ENCODE data around the gene MRPS33. TPM values are rescaled to one million over a fixed set of nuclear protein-coding genes. Genes with fewer than 3 reads are reported as not detected.
A peak's percentile ranks its signal among the peaks of the same experiment; 100 is the strongest.

MRPS33 gene
- total and polyA plus RNA-seq, 4 donors = 17.3 to 73.6 (median 42.9) TPM

- 21 to 40% methylated on average over 2 of the region's 2 CpGs for WGBS, 2 donors
- ATAC-seq (ENCODE audit: insufficient read depth, low FRiP score) = no peak
- Histone ChIP-seq H3K9ac (ENCODE audit: insufficient read depth in 1 of 2, low read length in 2 of 2) (no peak overlapping the region), H3K36me3 (ENCODE audit: control insufficient read depth in 4 of 4, insufficient read depth in 4 of 4, low read length in 4 of 4) (no peaks in the 10 kb centered on the region), H3K27me3 (ENCODE audit: control insufficient read depth in 3 of 3, insufficient read depth in 3 of 3, low read length in 2 of 3) (no peaks in the 10 kb centered on the region), H3K27ac (ENCODE audit: low read depth in 1 of 2, low read length in 1 of 2) (no peak overlapping the region), H3K4me1 (ENCODE audit: control insufficient read depth in 5 of 5, insufficient read depth in 5 of 5, low read length in 5 of 5) (no peaks in the 10 kb centered on the region), H3K9me3 (ENCODE audit: control insufficient read depth in 4 of 4, insufficient read depth in 3 of 4, low read length in 3 of 4) (peaks cover 0 to 9% (median 5%) of the 10 kb centered on the region in 4 donors), H3K4me3 (no peak overlapping the region)
- peak in 2 of 3 donors; percentile 3 to 10 for DNase-seq
- no peak for TF ChIP-seq CTCF (IDR thresholded peaks at IDR 0.05; ENCODE audit: control extremely low read depth, extremely low read depth)
Measured at GRCh38 chr7:140982508-140982907, 32.2 kb downstream of the MRPS33 start.

GRCh38 chr7:140981951-140982350 lies 32.8 kb downstream of the MRPS33 start:
- DNase-seq (no peak), ATAC-seq (ENCODE audit: insufficient read depth, low FRiP score) (no peak)
- Histone ChIP-seq H3K27ac (ENCODE audit: low read depth in 1 of 2, low read length in 1 of 2) (no peak overlapping the region), H3K27me3 (ENCODE audit: control insufficient read depth in 3 of 3, insufficient read depth in 3 of 3, low read length in 2 of 3) (no peaks in the 10 kb centered on the region), H3K4me3 (no peak overlapping the region), H3K9ac (ENCODE audit: insufficient read depth in 1 of 2, low read length in 2 of 2) (no peak overlapping the region), H3K36me3 (ENCODE audit: control insufficient read depth in 4 of 4, insufficient read depth in 4 of 4, low read length in 4 of 4) (no peaks in the 10 kb centered on the region), H3K4me1 (ENCODE audit: control insufficient read depth in 5 of 5, insufficient read depth in 5 of 5, low read length in 5 of 5) (no peaks in the 10 kb centered on the region), H3K9me3 (ENCODE audit: control insufficient read depth in 4 of 4, insufficient read depth in 3 of 4, low read length in 3 of 4) (peaks cover 0 to 9% (median 5%) of the 10 kb centered on the region in 4 donors)
- 16 to 44% methylated on average over 2 of the region's 2 CpGs for WGBS, 2 donors
- TF ChIP-seq CTCF (IDR thresholded peaks at IDR 0.05; ENCODE audit: control extremely low read depth, extremely low read depth) = no peak

DNA sequence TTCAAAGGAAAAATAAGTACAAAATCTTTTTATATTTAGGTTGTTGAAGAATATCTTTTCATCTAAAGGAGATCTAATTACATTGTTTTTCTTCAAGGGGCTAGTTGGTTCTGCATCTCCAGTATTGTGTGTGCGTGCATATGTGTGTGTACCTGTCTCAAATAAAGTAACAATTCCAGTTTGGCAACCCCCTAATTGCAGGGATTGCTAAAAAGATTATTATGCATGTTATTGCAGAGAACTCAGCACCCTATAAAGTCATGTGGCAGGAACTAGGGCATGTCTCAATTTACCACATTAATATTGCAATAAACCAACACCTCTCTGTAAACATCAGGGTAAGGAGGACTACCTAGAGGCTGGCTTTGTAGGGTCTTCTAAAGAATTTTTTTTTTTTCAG lies 37.0 kb downstream of the MRPS33 start:
- Histone ChIP-seq H3K4me3 (no peak overlapping the region), H3K27ac (ENCODE audit: low read depth in 1 of 2, low read length in 1 of 2) (no peak overlapping the region), H3K9me3 (ENCODE audit: control insufficient read depth in 4 of 4, insufficient read depth in 3 of 4, low read length in 3 of 4) (no peaks in the 10 kb centered on the region), H3K27me3 (ENCODE audit: control insufficient read depth in 3 of 3, insufficient read depth in 3 of 3, low read length in 2 of 3) (no peaks in the 10 kb centered on the region), H3K36me3 (ENCODE audit: control insufficient read depth in 4 of 4, insufficient read depth in 4 of 4, low read length in 4 of 4) (no peaks in the 10 kb centered on the region), H3K4me1 (ENCODE audit: control insufficient read depth in 5 of 5, insufficient read depth in 5 of 5, low read length in 5 of 5) (no peaks in the 10 kb centered on the region), H3K9ac (ENCODE audit: insufficient read depth in 1 of 2, low read length in 2 of 2) (no peak overlapping the region)
- DNase-seq (no peak), ATAC-seq (ENCODE audit: insufficient read depth, low FRiP score) (no peak)
- no peak for TF ChIP-seq CTCF (IDR thresholded peaks at IDR 0.05; ENCODE audit: control extremely low read depth, extremely low read depth)
- WGBS, 2 donors = 39 to 73% methylated on average over 1 of the region's 1 CpG

Measured in lung (tissue), 12 donors.